ENCODE data around the gene SPATS2L.

SPATS2L gene

DNA sequence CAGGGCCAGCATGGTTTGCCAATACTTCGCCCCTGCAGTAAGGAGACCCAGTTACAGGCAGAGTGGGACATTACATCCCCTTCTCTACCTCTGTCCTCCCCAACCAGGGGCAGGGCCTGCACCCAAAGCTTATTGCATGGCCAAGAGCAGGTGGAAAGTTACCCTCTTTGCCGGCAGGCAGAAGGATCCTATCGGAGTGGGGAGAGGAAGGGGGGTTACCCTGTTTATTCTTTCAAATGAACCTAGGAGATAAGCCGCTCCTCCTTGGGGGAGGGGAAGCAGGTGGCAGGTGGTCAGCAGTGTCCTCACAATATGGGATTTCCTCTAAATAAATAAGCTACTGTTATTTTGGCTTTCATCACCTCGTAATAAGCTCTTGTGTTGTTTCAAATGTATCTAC, 53.9 kb downstream of the SPATS2L start:
- no peak overlapping the region for H3K4me3 ChIP-seq (ENCODE audit: low read depth, low read length)
- TF ChIP-seq, protein P1, sequence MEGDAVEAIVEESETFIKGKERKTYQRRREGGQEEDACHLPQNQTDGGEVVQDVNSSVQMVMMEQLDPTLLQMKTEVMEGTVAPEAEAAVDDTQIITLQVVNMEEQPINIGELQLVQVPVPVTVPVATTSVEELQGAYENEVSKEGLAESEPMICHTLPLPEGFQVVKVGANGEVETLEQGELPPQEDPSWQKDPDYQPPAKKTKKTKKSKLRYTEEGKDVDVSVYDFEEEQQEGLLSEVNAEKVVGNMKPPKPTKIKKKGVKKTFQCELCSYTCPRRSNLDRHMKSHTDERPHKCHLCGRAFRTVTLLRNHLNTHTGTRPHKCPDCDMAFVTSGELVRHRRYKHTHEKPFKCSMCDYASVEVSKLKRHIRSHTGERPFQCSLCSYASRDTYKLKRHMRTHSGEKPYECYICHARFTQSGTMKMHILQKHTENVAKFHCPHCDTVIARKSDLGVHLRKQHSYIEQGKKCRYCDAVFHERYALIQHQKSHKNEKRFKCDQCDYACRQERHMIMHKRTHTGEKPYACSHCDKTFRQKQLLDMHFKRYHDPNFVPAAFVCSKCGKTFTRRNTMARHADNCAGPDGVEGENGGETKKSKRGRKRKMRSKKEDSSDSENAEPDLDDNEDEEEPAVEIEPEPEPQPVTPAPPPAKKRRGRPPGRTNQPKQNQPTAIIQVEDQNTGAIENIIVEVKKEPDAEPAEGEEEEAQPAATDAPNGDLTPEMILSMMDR (IDR thresholded peaks at IDR 0.05; ENCODE audit: borderline replicate concordance, insufficient read depth, low read depth, low read length): no peak

DNA sequence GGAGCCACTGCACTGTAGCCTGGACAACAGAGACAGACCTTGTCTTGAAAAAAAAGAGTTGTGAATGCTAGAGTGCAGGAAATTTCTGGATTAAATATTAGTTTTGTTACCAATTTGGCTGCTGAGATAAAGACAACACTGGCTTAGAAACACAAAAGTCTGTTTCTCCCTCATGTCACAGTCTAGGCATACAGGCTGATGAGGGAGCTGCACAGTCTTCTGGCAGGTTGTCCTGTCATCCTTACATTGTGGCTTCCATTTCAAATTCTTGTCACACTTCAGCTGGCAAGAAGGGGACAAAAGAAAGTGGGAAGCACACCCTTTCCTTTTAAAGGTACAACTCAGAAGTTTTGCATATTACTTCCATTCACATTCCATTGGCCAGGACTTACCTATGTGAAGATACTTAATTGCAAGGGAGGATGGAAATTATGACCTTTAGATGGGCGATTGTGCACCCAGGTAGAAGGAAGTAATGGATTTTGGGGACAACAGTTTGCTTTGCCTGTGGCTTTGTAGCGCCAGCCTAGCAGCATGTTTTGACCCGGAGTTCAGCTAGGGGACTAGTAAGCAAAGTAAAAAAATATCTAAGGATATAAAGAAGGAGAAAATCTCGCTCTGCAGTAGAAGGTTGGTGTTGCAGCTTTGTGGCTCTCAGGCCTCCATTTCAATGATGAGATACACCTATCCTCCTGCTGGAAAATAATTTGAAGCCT, 55.9 kb downstream of the SPATS2L start:
- TF ChIP-seq, protein P1 (IDR thresholded peaks at IDR 0.05; ENCODE audit: borderline replicate concordance, insufficient read depth, low read depth, low read length): no peak
- H3K4me3 ChIP-seq (ENCODE audit: low read depth, low read length): no peak overlapping the region

DNA sequence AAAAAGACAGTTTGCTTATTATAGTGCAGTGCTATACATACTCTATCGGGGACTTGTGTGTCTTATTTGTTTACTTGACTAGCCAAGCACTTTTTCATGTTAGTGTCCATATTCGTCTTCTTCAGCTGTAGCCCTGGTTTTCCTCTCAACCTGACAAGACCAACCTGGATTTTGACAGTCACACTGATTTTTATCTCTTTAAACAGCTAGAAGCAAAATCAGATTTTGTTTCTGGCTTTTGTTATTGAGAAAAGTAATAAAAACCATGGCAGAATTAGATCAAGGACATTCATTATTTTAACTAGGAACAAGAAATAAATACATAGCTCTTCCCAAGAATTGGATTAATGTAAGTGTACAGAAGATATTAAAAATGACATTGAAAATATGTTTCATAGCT, 56.8 kb downstream of the SPATS2L start:
- TF ChIP-seq, protein P1 (IDR thresholded peaks at IDR 0.05; ENCODE audit: borderline replicate concordance, insufficient read depth, low read depth, low read length): no peak
- no peak overlapping the region for H3K4me3 ChIP-seq (ENCODE audit: low read depth, low read length)

DNA sequence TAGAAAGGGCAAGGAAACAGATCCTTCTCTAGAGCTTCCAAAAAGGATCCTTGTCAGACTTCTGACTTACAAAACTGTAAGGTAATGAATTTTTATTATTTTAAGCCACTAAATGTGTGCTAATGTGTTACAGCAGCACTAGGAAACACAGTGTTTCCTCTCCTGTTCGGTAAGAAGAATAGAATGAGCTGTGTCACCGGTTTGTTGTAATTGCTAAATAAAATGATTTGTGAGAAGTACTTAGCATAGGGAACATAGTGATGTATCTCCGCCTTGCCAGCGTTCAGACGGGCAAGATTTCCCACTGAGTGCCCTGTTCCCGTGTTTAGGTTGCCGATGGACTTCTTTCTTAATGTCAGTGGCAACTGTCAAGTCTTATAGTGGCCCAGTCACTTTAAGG, 57.6 kb downstream of the SPATS2L start:
- TF ChIP-seq, protein P1 (IDR thresholded peaks at IDR 0.05; ENCODE audit: borderline replicate concordance, insufficient read depth, low read depth, low read length): no peak
- no peak overlapping the region for H3K4me3 ChIP-seq (ENCODE audit: low read depth, low read length)

DNA sequence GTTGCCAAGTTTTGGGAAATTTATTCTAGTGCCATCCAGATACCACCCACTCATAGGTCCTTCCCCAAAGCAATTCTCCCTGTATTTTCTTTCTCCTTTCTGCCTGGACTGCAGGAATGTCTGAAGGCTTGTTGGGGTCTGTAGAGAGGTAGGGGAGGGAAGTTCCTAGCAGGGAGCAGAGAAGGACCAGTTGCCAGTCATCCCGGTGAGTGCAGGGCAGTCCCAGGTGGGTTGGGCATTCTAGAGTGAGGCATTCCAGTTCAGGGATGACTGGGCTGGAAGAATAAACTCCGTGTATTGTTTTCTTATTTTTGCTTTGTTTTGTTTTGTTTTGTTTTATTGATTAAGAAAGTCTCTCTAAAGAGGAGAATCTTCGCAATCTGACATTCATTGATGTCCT, 58.1 kb downstream of the SPATS2L start:
- TF ChIP-seq, protein P1 (IDR thresholded peaks at IDR 0.05; ENCODE audit: borderline replicate concordance, insufficient read depth, low read depth, low read length): no peak
- no peak overlapping the region for H3K4me3 ChIP-seq (ENCODE audit: low read depth, low read length)

DNA sequence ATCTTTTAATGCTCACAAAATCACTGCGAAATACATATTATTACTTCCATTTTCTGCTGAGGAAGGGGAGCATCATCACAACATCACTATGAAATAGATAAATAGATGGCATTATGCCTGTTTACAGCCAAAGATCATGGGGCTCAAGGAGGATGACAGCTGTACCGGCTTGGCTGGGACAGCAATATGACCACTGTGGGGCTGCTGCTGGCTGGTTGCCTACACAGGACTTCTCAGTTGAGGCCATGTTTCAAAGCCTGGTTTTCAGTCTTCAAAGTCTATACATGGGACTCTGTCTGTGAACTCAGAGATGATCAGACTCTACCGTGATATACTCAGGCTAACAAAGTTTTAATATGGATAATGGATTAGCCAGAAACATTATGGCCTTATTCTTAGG, 58.7 kb downstream of the SPATS2L start:
- H3K4me3 ChIP-seq (ENCODE audit: low read depth, low read length): no peak overlapping the region
- TF ChIP-seq, protein P1 (IDR thresholded peaks at IDR 0.05; ENCODE audit: borderline replicate concordance, insufficient read depth, low read depth, low read length): no peak

DNA sequence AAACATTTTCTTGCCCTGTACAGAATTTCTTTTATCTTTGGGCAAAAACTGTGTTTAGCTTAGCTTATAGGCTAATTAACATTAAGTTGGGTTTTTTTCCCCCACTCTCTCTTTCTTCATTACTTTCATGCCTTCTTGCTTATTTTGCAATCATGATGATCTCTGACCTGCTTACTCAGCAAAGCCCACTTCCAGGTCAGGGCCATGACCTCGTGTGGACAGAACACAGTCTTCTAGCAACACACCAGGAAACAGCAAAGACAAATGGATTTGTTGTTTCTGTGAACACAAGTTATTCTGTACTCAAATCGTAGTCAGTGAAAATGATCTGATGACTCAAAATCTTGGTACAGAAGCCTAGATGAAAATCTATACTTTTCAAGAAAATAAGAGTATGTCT, 60.7 kb downstream of the SPATS2L start:
- no peak overlapping the region for H3K4me3 ChIP-seq (ENCODE audit: low read depth, low read length)
- TF ChIP-seq, protein P1 (IDR thresholded peaks at IDR 0.05; ENCODE audit: borderline replicate concordance, insufficient read depth, low read depth, low read length): no peak
